Activated CD8-positive, alpha-beta memory T cell treated with anti-CD3 and anti-CD28 coated beads, Interleukin-2, amount 10 ng/mL, durations not matched to agents 7 days and 5 days (primary cell): ENCODE data around the gene ACSL3. TPM values are rescaled to one million over a fixed set of nuclear protein-coding genes. Genes with fewer than 3 reads are reported as not detected.

Source experiments
- ATAC-seq: fragments of 150-1000 bp; cut with Tn5 transposase; one replicate; pipeline ENCODE4 v1.10.0; 2021; ENCODE audit warnings: moderate library complexity
- CTCF ChIA-PET: fragments of 350-600 bp; sonication (Branson Sonifier 250); formaldehyde crosslinking; loops from one replicate; lab custom pipeline; 2021; ENCODE audit warnings: antibody characterized with exemption; lab: Charles Lee
- DNase-seq: peaks from one replicate; pipeline ENCODE4 v3.0.0-alpha.2; 2020
- H3K27ac Mint-ChIP-seq: one replicate; pipeline ENCODE4 v1.8.0; 2021; ENCODE audit warnings: mild to moderate bottlenecking, mixed read lengths
- H3K27me3 Mint-ChIP-seq: one replicate; pipeline ENCODE4 v1.8.0; 2021; ENCODE audit warnings: mixed read lengths
- H3K36me3 Mint-ChIP-seq: one replicate; pipeline ENCODE4 v1.8.0; 2021; ENCODE audit warnings: mild to moderate bottlenecking, mixed read lengths
- H3K4me1 Mint-ChIP-seq: one replicate; pipeline ENCODE4 v1.8.0; 2021; ENCODE audit warnings: mixed read lengths
- H3K4me3 Mint-ChIP-seq: one replicate; pipeline ENCODE4 v1.8.0; 2021; ENCODE audit warnings: mild to moderate bottlenecking, moderate library complexity, mixed read lengths
- H3K9me3 Mint-ChIP-seq: one replicate; pipeline ENCODE4 v1.8.0; 2022; ENCODE audit warnings: low read depth, mixed read lengths
- total RNA-seq, 2 experiments: library from RNA; stranded (reverse); gene quantifications; one replicate each; pipeline ENCODE4 v1.2.3, GENCODE V29; 2021

Gene ACSL3
- total RNA-seq, 2 experiments from 2014 or later, result 32.1 to 58.7 TPM

DNA sequence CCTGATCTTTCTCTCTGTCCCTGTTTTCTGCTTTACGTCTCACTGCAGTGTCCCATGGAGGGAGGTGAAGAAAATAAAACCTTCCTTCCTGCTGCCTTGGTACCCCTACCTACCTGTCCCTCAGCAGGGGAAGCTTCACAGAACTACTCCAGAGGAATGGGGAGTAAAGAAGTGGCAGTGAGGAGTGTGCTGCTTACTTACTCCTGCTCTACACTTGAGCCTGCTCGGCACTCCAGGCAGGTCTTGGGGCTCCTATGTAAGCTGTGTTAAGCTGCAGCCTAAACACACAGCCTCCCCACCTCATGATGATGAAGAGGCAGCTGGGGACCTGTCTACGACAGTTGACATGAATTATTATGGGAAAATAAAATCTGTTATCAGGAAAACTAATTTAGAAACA lies 72.6 kb downstream of the ACSL3 start:
- Mint-ChIP-seq H3K9me3 (peaks cover 7% of the 10 kb centered on the region), H3K4me3 (no peak overlapping the region), H3K27ac (no peak overlapping the region), H3K4me1 (no peaks in the 10 kb centered on the region), H3K36me3 (peaks cover 46% of the 10 kb centered on the region), H3K27me3 (no peaks in the 10 kb centered on the region)
- DNase-seq (no peak), ATAC-seq (no peak)
- CTCF ChIA-PET, result interaction anchor here (3.6 kb wide), 1 partner anchor 243 kb away, joined by 15 read pairs; no protein-coding TSS in a partner anchor

DNA sequence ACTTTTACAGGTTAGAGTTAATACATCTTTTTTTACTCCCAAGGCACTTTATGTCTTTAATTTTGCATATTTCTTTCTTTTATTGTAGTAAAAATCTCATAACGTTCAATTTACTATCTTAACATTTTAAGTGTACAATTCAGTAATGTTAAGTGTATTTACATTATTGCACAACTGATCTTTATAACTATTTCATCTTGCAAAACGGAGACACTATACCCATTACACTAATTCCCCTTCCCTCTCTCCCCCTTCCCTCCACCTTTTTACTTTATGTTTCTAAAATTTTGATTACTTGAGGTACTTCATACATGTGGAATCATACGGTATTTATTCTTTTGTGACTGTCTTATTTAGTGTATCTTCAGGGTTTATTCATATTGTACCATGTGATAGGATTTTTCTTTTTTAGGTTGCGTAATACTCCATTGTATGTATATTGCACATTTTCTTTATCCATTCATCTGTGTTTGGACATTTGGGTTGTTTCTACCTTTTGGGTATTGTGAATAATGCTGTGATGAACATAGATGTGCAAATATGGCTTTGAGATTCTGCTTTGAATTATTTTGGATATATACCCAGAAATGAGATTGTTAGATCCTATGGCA lies 75.0 kb downstream of the ACSL3 start:
- CTCF ChIA-PET, result no interaction called here
- Mint-ChIP-seq H3K4me1 (peaks cover 3% of the 10 kb centered on the region), H3K27me3 (no peaks in the 10 kb centered on the region), H3K27ac (no peak overlapping the region), H3K4me3 (no peak overlapping the region), H3K9me3 (peaks cover 7% of the 10 kb centered on the region), H3K36me3 (peaks cover 46% of the 10 kb centered on the region)
- DNase-seq, result no peak
- no peak for ATAC-seq

DNA sequence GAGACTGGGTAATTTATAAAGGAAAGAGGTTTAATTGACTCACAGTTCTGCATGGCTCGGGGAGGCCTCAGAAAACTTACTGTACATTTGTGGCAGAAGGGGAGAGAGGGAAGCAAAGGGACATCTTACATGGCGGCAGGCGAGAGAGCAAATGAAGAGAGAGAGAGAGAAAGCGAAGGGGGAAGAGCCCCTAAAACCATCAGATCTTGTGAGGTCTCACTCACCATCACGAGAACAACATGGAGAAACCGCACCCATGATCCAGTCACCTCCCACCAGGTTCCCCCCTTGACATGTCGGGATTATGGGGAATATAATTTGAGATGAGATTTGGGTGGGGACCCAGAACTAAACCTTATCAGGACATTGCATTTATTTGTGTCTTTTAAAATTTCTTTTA lies 75.9 kb downstream of the ACSL3 start:
- Mint-ChIP-seq H3K36me3 (peaks cover 40% of the 10 kb centered on the region), H3K4me1 (peaks cover 3% of the 10 kb centered on the region)

DNA sequence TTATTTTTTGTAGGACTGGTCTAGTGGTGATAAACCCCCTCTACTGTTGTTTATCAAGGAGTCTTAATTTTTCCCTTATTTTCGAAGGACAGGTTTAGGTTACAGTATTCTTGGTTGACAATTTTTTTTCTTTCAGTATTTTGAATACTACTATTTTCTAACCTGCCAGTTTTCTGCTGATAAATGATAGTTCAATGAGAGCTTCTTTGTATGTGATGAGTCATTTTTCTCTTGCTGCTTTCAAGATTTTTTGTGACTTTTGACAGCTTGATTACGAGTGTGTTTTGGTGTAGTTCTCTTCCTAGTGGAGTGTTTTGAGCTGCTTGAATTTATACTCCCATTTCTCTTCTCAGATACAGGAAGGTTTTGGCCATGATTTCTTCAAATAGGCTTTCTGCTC lies 77.5 kb downstream of the ACSL3 start:
- Mint-ChIP-seq H3K4me3 (no peak overlapping the region), H3K4me1 (peaks cover 6% of the 10 kb centered on the region), H3K36me3 (peaks cover 33% of the 10 kb centered on the region), H3K27ac (no peak overlapping the region), H3K27me3 (no peaks in the 10 kb centered on the region), H3K9me3 (peaks cover 7% of the 10 kb centered on the region)
- DNase-seq (no peak), ATAC-seq (no peak)
- CTCF ChIA-PET, result interaction anchor here (0.8 to 4.3 kb wide), 13 partner anchors 21 to 284 kb away, joined by 3 to 43 read pairs (median 5); no protein-coding TSS in a partner anchor

More for the DNA sequence above, 75.9 kb downstream of the ACSL3 start:
- no peak overlapping the region for H3K4me3 Mint-ChIP-seq
- peaks cover 7% of the 10 kb centered on the region for H3K9me3 Mint-ChIP-seq
- ATAC-seq, result no peak
- no peak for DNase-seq
- no peak overlapping the region for H3K27ac Mint-ChIP-seq
- H3K27me3 Mint-ChIP-seq, result no peaks in the 10 kb centered on the region
- CTCF ChIA-PET, result no interaction called here

DNA sequence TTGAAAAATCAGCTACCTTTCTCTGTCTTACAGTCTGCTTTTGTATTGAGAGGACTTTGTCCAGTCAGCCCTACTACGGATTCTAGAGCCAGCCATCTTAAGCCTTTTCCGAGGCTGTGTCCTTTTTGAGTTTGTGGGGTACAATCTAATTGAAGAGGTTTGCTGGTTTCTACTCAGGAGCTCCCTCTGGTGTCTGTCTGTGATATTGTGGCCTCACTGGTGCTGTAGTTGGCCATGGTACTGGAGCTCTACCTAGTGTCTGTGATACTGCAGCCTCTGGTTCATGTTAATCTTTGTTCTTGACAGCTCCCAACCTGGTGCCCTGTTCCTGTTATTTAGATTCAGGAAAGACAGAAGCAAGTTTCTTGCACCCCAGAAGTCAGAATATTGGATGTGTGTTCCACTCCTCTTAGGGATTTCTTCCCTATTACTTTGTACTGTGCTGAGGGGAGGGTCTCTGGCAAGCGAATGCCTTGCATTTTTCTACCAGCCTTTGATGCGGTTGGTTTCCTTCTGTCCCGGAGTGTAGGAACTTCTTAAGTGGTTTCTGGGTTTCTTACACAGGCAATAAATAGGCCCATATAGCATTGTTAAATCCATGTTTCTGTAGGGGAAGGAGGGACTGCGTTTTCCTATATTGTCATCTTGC lies 78.5 kb downstream of the ACSL3 start:
- Mint-ChIP-seq H3K27me3 (no peaks in the 10 kb centered on the region), H3K4me1 (peaks cover 8% of the 10 kb centered on the region), H3K9me3 (peaks cover 7% of the 10 kb centered on the region), H3K36me3 (peaks cover 30% of the 10 kb centered on the region), H3K27ac (no peak overlapping the region), H3K4me3 (no peak overlapping the region)
- CTCF ChIA-PET, result interaction anchor here (0.5 to 4.3 kb wide), 30 partner anchors 8 to 897 kb away, joined by 3 to 43 read pairs (median 4); no protein-coding TSS in a partner anchor
- DNase-seq, result peak; percentile 81
- ATAC-seq, result peak; percentile 86

DNA sequence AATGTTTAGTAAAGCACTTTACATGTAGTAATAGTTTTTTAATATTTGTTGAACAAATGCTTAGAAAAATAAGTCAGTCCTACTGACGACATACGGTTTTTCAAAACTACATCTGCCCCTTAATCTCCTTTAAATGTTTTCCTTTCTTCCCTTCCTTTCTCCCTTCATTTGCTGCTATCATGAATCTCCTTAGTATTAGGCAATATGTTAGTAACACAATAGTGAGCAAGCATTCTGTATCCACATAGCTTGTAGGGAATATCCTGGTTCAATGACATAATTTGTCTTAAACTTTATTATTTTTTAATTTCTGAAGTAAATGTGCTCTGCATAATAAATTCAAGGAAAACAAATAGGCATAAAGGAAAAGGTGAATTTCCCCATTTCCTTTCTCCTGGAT lies 79.1 kb downstream of the ACSL3 start:
- DNase-seq (no peak), ATAC-seq (no peak)
- H3K27ac Mint-ChIP-seq, result no peak overlapping the region
- H3K27me3 Mint-ChIP-seq, result no peaks in the 10 kb centered on the region
- peaks cover 26% of the 10 kb centered on the region for H3K36me3 Mint-ChIP-seq
- H3K4me3 Mint-ChIP-seq, result no peak overlapping the region
- H3K4me1 Mint-ChIP-seq, result peaks cover 8% of the 10 kb centered on the region
- peaks cover 7% of the 10 kb centered on the region for H3K9me3 Mint-ChIP-seq
- CTCF ChIA-PET, result interaction anchor here (0.5 to 4.3 kb wide), 17 partner anchors 9 to 622 kb away, joined by 3 to 43 read pairs (median 4); partner anchors contain the start of gene ACSL3

DNA sequence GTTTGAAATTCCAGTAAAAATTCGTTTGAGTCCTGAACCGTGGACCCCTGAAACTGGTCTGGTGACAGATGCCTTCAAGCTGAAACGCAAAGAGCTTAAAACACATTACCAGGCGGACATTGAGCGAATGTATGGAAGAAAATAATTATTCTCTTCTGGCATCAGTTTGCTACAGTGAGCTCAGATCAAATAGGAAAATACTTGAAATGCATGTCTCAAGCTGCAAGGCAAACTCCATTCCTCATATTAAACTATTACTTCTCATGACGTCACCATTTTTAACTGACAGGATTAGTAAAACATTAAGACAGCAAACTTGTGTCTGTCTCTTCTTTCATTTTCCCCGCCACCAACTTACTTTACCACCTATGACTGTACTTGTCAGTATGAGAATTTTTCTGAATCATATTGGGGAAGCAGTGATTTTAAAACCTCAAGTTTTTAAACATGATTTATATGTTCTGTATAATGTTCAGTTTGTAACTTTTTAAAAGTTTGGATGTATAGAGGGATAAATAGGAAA lies 80.7 kb downstream of the ACSL3 start:
- H3K36me3 Mint-ChIP-seq, result peaks cover 20% of the 10 kb centered on the region
- peaks cover 7% of the 10 kb centered on the region for H3K9me3 Mint-ChIP-seq
- H3K4me1 Mint-ChIP-seq, result peaks cover 8% of the 10 kb centered on the region
- CTCF ChIA-PET, result interaction anchor here (0.8 to 4.3 kb wide), 2 partner anchors 144 to 250 kb away, joined by 4 to 43 read pairs; no protein-coding TSS in a partner anchor
- H3K27ac Mint-ChIP-seq, result no peak overlapping the region
- H3K27me3 Mint-ChIP-seq, result no peaks in the 10 kb centered on the region
- ATAC-seq (no peak), DNase-seq (no peak)
- no peak overlapping the region for H3K4me3 Mint-ChIP-seq

DNA sequence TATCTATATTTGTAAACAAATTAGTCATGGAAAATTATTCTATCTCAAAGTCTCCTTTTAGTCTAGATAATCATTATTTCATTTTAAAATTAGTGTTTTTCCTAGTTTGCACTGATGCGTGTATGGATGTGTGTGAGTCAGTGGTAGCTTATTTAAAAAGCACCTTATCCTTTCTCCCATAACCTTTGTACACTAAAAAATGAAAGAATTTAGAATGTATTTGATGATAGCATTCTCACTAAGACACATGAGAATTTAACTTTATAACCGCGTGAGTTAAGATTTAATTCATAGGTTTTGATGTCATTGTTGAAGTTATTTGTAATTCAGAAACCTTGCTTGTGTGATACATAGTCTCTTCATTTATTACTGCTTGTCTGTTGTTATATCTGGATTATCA lies 81.7 kb downstream of the ACSL3 start:
- ATAC-seq (no peak), DNase-seq (no peak)
- Mint-ChIP-seq H3K27ac (no peak overlapping the region), H3K27me3 (no peaks in the 10 kb centered on the region), H3K4me1 (peaks cover 8% of the 10 kb centered on the region), H3K9me3 (peaks cover 3% of the 10 kb centered on the region), H3K36me3 (peaks cover 11% of the 10 kb centered on the region), H3K4me3 (no peak overlapping the region)
- CTCF ChIA-PET, result no interaction called here

DNA sequence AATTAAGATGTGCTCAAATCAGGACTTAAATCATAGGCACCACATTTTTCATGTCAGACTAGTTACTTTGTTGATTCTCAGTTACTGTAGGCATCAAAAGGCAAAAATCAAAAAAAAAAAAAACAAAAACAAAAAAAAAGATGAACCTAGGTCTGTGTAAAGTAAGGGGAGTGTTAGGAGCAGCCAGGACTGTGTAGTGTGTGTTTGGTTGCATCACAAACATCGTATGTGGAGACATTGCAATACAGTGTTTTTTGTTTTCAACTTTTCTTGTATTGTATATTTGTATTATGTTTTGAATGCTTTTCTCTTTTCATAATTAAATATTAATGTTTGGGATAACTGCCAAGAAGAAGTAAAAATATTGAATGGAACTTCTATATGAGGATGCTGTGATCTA lies 82.1 kb downstream of the ACSL3 start:
- peaks cover 8% of the 10 kb centered on the region for H3K4me1 Mint-ChIP-seq
- H3K27me3 Mint-ChIP-seq, result no peaks in the 10 kb centered on the region
- DNase-seq (no peak), ATAC-seq (no peak)
- H3K9me3 Mint-ChIP-seq, result no peaks in the 10 kb centered on the region
- no peak overlapping the region for H3K4me3 Mint-ChIP-seq
- no peak overlapping the region for H3K27ac Mint-ChIP-seq
- CTCF ChIA-PET, result interaction anchor here (1.8 kb wide), 1 partner anchor 252 kb away, joined by 4 read pairs; no protein-coding TSS in a partner anchor
- H3K36me3 Mint-ChIP-seq, result peaks cover 7% of the 10 kb centered on the region

DNA sequence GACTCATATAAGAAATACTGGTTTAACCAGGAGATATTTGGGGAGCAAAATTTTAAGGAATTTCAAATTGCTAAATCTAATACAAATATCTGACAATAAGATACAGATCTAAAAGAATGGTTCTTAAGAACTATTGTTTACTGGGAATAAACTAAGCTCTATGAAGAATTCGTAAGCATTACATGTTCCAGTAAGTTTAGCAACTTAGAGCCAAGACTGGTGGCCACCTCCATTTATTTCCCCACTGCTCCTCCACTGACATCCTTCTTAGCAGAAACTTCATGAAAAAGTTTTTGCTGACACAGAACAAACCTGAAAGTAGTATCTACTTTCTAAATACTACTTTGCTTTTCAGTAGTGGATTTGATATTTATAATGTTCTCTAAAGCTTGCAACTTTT lies 83.0 kb downstream of the ACSL3 start:
- CTCF ChIA-PET, result interaction anchor here (1.8 kb wide), 1 partner anchor 253 kb away, joined by 4 read pairs; no protein-coding TSS in a partner anchor
- H3K9me3 Mint-ChIP-seq, result no peaks in the 10 kb centered on the region

DNA sequence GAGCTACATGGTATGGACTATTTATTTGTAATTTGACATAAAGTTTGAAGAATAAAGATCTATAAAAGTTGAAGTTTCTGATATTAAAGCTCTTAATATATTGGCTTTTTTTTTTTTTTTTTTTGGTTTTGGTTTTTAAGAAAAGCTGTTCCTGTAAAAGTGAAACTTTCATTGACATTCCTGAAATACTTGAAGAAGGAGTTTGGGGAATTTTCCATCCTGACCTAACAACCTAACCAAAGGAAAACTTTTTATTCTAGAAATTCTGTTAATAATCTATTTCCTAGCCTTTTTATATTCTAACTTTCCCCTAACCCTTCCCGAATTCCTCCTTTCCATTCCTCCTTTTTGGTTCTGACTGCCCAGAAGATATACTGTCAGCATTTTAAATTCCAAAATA lies 83.7 kb downstream of the ACSL3 start:
- CTCF ChIA-PET, result interaction anchor here (1.8 kb wide), 1 partner anchor 254 kb away, joined by 4 read pairs; no protein-coding TSS in a partner anchor
- no peak overlapping the region for H3K27ac Mint-ChIP-seq

More for the DNA sequence above, 83.0 kb downstream of the ACSL3 start:
- H3K4me3 Mint-ChIP-seq, result no peak overlapping the region
- DNase-seq (no peak), ATAC-seq (no peak)
- no peak overlapping the region for H3K27ac Mint-ChIP-seq
- H3K36me3 Mint-ChIP-seq, result peaks cover 7% of the 10 kb centered on the region
- H3K4me1 Mint-ChIP-seq, result peaks cover 8% of the 10 kb centered on the region
- H3K27me3 Mint-ChIP-seq, result peaks cover 6% of the 10 kb centered on the region

DNA sequence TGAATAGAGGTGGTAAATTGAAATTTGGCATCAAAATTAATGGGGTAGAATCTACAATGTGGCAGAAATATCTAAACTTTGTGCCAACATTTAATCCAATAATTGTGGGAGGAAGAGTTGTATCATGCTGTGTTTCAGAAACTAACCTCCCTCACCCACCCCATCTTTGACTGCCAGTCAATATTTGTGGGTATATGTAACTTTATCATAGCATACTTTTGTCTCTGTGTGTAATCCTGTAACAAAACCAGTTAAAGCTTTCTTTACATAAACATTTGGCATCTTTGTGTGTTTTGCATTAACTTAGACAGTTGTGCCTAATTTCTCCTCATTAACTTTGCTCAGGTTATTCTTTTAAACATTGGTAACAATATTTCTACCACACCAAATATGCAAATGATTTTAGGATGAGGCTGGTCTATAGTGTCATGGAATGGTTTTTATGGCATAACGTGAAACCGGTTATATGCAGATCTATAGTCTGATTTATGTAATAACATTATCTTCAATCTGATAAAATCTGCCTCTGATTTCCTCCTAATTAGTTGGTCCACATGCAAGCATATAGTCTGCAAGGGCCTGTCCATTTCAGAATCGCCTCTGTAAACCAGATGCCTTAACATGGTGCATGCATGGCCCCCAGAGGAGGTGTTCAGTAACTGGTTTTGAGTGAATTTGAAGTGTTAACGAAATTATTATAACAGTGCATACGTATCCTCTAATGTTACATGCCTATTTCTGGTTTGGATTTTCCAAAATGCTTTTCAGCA lies 84.3 kb downstream of the ACSL3 start:
- ATAC-seq, result no peak
- Mint-ChIP-seq H3K4me3 (no peak overlapping the region), H3K36me3 (peaks cover 3% of the 10 kb centered on the region), H3K27me3 (peaks cover 13% of the 10 kb centered on the region), H3K9me3 (no peaks in the 10 kb centered on the region), H3K27ac (no peak overlapping the region), H3K4me1 (peaks cover 5% of the 10 kb centered on the region)
- CTCF ChIA-PET, result no interaction called here
- no peak for DNase-seq

More for the DNA sequence above, 83.7 kb downstream of the ACSL3 start:
- H3K27me3 Mint-ChIP-seq, result peaks cover 8% of the 10 kb centered on the region
- DNase-seq, result no peak
- ATAC-seq, result no peak
- H3K4me3 Mint-ChIP-seq, result no peak overlapping the region
- H3K4me1 Mint-ChIP-seq, result peaks cover 5% of the 10 kb centered on the region
- H3K9me3 Mint-ChIP-seq, result no peaks in the 10 kb centered on the region
- peaks cover 3% of the 10 kb centered on the region for H3K36me3 Mint-ChIP-seq

DNA sequence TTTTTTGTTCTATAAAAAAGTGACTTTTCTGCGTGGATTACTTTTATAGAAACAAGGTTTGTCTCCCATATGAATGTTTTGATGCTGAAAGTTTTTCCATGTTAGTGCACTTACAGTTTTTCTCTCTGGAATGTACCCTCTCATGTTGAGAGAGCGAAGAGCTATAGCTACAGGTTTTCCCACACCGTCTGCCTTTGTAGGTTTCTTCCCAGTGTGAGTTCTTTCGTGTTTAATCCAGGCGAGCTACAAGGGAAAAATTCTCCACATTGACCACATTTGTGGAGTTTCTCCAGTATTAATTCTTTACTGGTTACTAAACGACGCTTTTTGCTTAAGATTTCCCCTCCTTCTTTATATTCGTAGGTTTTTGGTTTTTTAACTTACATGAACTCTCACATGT lies 85.1 kb downstream of the ACSL3 start:
- H3K4me3 Mint-ChIP-seq, result no peak overlapping the region
- CTCF ChIA-PET, result interaction anchor here (0.8 to 2.5 kb wide), 2 partner anchors 251 to 255 kb away, joined by 3 to 12 read pairs; no protein-coding TSS in a partner anchor
- peaks cover 15% of the 10 kb centered on the region for H3K27me3 Mint-ChIP-seq
- DNase-seq, result no peak
- ATAC-seq, result no peak
- H3K36me3 Mint-ChIP-seq, result peaks cover 3% of the 10 kb centered on the region
- no peaks in the 10 kb centered on the region for H3K9me3 Mint-ChIP-seq
- H3K27ac Mint-ChIP-seq, result no peak overlapping the region
- peaks cover 5% of the 10 kb centered on the region for H3K4me1 Mint-ChIP-seq
